Measurements from ENCODE around the gene FSTL5. TPM values are rescaled to one million over a fixed set of nuclear protein-coding genes. Genes with fewer than 3 reads are reported as not detected.

Gene FSTL5
- total RNA-seq, 1 donor from 2014 or later: not detected

DNA sequence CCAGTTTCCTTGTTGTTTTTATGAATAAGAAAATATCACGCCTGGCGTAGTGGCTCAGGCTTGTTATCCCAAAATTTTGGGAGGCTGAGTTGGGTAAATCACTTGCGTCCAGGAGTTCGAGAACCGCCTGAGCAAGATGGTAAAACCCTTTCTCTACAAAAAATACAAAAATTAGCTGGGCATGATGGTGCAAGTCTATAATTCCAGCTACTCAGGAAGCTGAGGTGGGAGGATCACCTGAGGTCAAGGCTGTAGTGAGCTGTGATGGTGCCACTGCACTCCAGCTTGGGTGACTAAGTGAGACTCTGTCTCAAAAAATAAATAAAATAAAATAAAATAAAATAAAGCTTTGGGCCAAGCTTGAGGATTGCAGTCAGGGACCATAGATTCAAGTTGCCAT, 827.2 kb downstream of the FSTL5 start:
- TF ChIP-seq, protein P1, sequence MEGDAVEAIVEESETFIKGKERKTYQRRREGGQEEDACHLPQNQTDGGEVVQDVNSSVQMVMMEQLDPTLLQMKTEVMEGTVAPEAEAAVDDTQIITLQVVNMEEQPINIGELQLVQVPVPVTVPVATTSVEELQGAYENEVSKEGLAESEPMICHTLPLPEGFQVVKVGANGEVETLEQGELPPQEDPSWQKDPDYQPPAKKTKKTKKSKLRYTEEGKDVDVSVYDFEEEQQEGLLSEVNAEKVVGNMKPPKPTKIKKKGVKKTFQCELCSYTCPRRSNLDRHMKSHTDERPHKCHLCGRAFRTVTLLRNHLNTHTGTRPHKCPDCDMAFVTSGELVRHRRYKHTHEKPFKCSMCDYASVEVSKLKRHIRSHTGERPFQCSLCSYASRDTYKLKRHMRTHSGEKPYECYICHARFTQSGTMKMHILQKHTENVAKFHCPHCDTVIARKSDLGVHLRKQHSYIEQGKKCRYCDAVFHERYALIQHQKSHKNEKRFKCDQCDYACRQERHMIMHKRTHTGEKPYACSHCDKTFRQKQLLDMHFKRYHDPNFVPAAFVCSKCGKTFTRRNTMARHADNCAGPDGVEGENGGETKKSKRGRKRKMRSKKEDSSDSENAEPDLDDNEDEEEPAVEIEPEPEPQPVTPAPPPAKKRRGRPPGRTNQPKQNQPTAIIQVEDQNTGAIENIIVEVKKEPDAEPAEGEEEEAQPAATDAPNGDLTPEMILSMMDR (IDR thresholded peaks at IDR 0.05): no peak
- intact Hi-C loops (cut with DNase I): no loop called here
- Histone ChIP-seq H3K4me1 (no peaks in the 10 kb centered on the region), H3K27ac (no peak overlapping the region), H3K27me3 (ENCODE audit: low read depth) (no peaks in the 10 kb centered on the region), H3K4me3 (no peak overlapping the region), H3K9me3 (no peaks in the 10 kb centered on the region), H3K36me3 (no peaks in the 10 kb centered on the region)
- DNase-seq (no peak), ATAC-seq (no peak)

- Histone ChIP-seq H3K4me3 (no peak overlapping the region), H3K36me3 (no peaks in the 10 kb centered on the region), H3K4me1 (no peaks in the 10 kb centered on the region), H3K27me3 (ENCODE audit: low read depth) (no peaks in the 10 kb centered on the region), H3K9me3 (no peaks in the 10 kb centered on the region), H3K27ac (no peak overlapping the region)
- intact Hi-C loops (cut with DNase I): no loop called here
- DNase-seq (no peak), ATAC-seq (no peak)
- TF ChIP-seq, protein P1 (IDR thresholded peaks at IDR 0.05): no peak
Observed at GRCh38 chr4:161336016-161336530, 827.7 kb downstream of the FSTL5 start.
